GM13976 (cell line): Measurements from ENCODE around the gene CASD1.

Source experiments
- DNase-seq: peaks from one replicate; pipeline ENCODE4 v3.0.0; 2012; ENCODE audit warnings: low spot score
- CTCF ChIP-seq: IDR thresholded peaks from 2 replicates; pipeline ENCODE4 v1.5.1; 2012; ENCODE audit warnings: borderline replicate concordance, mild to moderate bottlenecking; ENCODE audit not compliant: insufficient read depth; ENCODE audit errors: extremely low read depth, missing control alignments, control extremely low read depth
- in situ Hi-C: fragments of 300-500 bp; cut with MboI; formaldehyde crosslinking; loops from one replicate; pipeline ENCODE4 v1.12.0; 2022; ENCODE audit warnings: low sequenced_read_pairs, mixed read lengths, inconsistent platforms; ENCODE audit not compliant: unreplicated experiment

The CASD1 gene

GRCh38 chr7:94497874-94498670 is 11.5 kb upstream of the CASD1 start:
- in situ Hi-C loops, result no loop called here
- TF ChIP-seq CTCF, result no peak
- no peak for DNase-seq

GRCh38 chr7:94498918-94499317 is 10.7 kb upstream of the CASD1 start:
- DNase-seq, result no peak
- in situ Hi-C loops, result no loop called here
- no peak for TF ChIP-seq CTCF

GRCh38 chr7:94507462-94507861 is 2.1 kb upstream of the CASD1 start:
- TF ChIP-seq CTCF, result no peak
- DNase-seq, result no peak
- in situ Hi-C loops, result no loop called here

GRCh38 chr7:94507962-94508361 is 1.6 kb upstream of the CASD1 start:
- DNase-seq, result no peak

GRCh38 chr7:94509887-94510581 is 425 bp downstream of the CASD1 start:
- peak; percentile 89 for DNase-seq
- in situ Hi-C loops, result no loop called here
- TF ChIP-seq CTCF, result peak; percentile 54

More at GRCh38 chr7:94507962-94508361, 1.6 kb upstream of the CASD1 start:
- in situ Hi-C loops, result no loop called here
- no peak for TF ChIP-seq CTCF

- in situ Hi-C loops, result no loop called here
- DNase-seq, result no peak
- no peak for TF ChIP-seq CTCF
Observed at GRCh38 chr7:94510582-94511496, 1.2 kb downstream of the CASD1 start.
